GM12875 (cell line): Measurements from ENCODE around the gene KCNN1.

ENCODE experiments used
- H3K4me3 ChIP-seq: one replicate; pipeline ENCODE4 v1.5.1; 2011; ENCODE audit warnings: low read depth, low read length, control low read depth
- TF ChIP-seq, protein P1 (sequence below): IDR thresholded peaks from 2 replicates; pipeline ENCODE4 v1.5.1; 2011; ENCODE audit warnings: low read depth, mild to moderate bottlenecking, control low read depth, inconsistent platforms, low read length, moderate library complexity, borderline replicate concordance; ENCODE audit not compliant: insufficient read depth

KCNN1 gene

DNA sequence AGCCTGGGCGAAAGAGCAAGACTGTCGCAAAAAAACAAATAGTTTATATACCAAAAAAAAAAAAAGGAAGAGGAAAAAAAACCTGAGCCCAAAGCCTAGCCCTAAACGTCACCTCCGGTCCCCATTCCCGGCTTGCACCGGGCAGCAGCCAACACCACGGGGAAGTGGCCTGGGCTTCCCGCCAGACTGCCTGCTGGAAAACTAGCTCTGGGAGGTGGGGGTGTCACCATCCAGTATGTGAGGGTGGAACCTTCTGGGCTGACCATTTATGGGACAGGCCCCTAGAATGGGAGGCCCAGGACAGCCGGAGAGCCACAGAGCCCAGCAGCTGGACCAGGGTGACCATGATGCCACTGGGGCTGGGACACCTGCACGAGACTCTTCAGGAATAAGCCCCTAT lies 82.5 kb downstream of the KCNN1 start:
- TF ChIP-seq, protein P1, sequence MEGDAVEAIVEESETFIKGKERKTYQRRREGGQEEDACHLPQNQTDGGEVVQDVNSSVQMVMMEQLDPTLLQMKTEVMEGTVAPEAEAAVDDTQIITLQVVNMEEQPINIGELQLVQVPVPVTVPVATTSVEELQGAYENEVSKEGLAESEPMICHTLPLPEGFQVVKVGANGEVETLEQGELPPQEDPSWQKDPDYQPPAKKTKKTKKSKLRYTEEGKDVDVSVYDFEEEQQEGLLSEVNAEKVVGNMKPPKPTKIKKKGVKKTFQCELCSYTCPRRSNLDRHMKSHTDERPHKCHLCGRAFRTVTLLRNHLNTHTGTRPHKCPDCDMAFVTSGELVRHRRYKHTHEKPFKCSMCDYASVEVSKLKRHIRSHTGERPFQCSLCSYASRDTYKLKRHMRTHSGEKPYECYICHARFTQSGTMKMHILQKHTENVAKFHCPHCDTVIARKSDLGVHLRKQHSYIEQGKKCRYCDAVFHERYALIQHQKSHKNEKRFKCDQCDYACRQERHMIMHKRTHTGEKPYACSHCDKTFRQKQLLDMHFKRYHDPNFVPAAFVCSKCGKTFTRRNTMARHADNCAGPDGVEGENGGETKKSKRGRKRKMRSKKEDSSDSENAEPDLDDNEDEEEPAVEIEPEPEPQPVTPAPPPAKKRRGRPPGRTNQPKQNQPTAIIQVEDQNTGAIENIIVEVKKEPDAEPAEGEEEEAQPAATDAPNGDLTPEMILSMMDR = no peak
- H3K4me3 ChIP-seq = no peak overlapping the region
